ENCODE results near the gene DDX42. TPM values are rescaled to one million over a fixed set of nuclear protein-coding genes. Genes with fewer than 3 reads are reported as not detected.

The DDX42 gene
- total and polyA plus RNA-seq, 2 of the 13 experiments (the other 11 are each of a cell fraction or from before 2014, with no cell fraction given) = 87.2 to 92.9 TPM

GRCh38 chr17:63842540-63843386 is 68.8 kb downstream of the DDX42 start, which contains the start of gene SMARCD2 (continued):
- TF ChIP-seq YY1 (IDR thresholded peaks at IDR 0.05; ENCODE audit: insufficient read depth, insufficient replicate concordance, low read depth, low read length) (peak; percentile 94), ZNF761 (CRISPR knock-in tag; conservative IDR thresholded peaks at IDR 0.05) (peak; percentile 90), ZNF580 (CRISPR knock-in tag; IDR thresholded peaks at IDR 0.05; ENCODE audit: borderline replicate concordance, low read depth) (peak; percentile 96), ZNF326 (CRISPR knock-in tag; IDR thresholded peaks at IDR 0.05; ENCODE audit: borderline replicate concordance) (0 out of 2 replicates have a peak, but pooled peaks have one; percentile 73), NFRKB (IDR thresholded peaks at IDR 0.05) (no peak), ZBTB42 (CRISPR knock-in tag; IDR thresholded peaks at IDR 0.05) (0 out of 2 replicates have a peak, but pooled peaks have one; percentile 56), GATAD2A (CRISPR knock-in tag; IDR thresholded peaks at IDR 0.05) (peak; percentile 92), DZIP1 (CRISPR knock-in tag; IDR thresholded peaks at IDR 0.05) (peak; percentile 83; the same call in 1 of the 2 replicates), JDP2 (CRISPR knock-in tag; IDR thresholded peaks at IDR 0.05; ENCODE audit: borderline replicate concordance) (peak; percentile 91; the same call in 1 of the 2 replicates), ZNF7 (CRISPR knock-in tag; IDR thresholded peaks at IDR 0.05) (peak; percentile 52; the same call in 1 of the 2 replicates), REPIN1 (CRISPR knock-in tag; IDR thresholded peaks at IDR 0.05; ENCODE audit: borderline replicate concordance, low read depth) (peak; percentile 99), ATF4 (CRISPR knock-in tag; IDR thresholded peaks at IDR 0.05) (peak in 1 of 2 experiments; percentile 77; a peak in 2 of 4 replicates), XRCC5 (optimal IDR thresholded peaks at IDR 0.05; ENCODE audit: low read length) (peak; percentile 100), SMARCC2 (IDR thresholded peaks at IDR 0.05) (peak; percentile 39; the same call in 1 of the 2 replicates), MTF1 (CRISPR knock-in tag; IDR thresholded peaks at IDR 0.05) (peak; percentile 81; the same call in 1 of the 2 replicates)
- TF ChIP-seq, protein P1, sequence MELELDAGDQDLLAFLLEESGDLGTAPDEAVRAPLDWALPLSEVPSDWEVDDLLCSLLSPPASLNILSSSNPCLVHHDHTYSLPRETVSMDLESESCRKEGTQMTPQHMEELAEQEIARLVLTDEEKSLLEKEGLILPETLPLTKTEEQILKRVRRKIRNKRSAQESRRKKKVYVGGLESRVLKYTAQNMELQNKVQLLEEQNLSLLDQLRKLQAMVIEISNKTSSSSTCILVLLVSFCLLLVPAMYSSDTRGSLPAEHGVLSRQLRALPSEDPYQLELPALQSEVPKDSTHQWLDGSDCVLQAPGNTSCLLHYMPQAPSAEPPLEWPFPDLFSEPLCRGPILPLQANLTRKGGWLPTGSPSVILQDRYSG (CRISPR knock-in tag; IDR thresholded peaks at IDR 0.05) = 0 out of 2 replicates have a peak, but pooled peaks have one; percentile 84
- TF ChIP-seq, protein P2, sequence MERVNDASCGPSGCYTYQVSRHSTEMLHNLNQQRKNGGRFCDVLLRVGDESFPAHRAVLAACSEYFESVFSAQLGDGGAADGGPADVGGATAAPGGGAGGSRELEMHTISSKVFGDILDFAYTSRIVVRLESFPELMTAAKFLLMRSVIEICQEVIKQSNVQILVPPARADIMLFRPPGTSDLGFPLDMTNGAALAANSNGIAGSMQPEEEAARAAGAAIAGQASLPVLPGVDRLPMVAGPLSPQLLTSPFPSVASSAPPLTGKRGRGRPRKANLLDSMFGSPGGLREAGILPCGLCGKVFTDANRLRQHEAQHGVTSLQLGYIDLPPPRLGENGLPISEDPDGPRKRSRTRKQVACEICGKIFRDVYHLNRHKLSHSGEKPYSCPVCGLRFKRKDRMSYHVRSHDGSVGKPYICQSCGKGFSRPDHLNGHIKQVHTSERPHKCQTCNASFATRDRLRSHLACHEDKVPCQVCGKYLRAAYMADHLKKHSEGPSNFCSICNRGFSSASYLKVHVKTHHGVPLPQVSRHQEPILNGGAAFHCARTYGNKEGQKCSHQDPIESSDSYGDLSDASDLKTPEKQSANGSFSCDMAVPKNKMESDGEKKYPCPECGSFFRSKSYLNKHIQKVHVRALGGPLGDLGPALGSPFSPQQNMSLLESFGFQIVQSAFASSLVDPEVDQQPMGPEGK (CRISPR knock-in tag; IDR thresholded peaks at IDR 0.05) = peak; percentile 84
- TF ChIP-seq, protein P3, sequence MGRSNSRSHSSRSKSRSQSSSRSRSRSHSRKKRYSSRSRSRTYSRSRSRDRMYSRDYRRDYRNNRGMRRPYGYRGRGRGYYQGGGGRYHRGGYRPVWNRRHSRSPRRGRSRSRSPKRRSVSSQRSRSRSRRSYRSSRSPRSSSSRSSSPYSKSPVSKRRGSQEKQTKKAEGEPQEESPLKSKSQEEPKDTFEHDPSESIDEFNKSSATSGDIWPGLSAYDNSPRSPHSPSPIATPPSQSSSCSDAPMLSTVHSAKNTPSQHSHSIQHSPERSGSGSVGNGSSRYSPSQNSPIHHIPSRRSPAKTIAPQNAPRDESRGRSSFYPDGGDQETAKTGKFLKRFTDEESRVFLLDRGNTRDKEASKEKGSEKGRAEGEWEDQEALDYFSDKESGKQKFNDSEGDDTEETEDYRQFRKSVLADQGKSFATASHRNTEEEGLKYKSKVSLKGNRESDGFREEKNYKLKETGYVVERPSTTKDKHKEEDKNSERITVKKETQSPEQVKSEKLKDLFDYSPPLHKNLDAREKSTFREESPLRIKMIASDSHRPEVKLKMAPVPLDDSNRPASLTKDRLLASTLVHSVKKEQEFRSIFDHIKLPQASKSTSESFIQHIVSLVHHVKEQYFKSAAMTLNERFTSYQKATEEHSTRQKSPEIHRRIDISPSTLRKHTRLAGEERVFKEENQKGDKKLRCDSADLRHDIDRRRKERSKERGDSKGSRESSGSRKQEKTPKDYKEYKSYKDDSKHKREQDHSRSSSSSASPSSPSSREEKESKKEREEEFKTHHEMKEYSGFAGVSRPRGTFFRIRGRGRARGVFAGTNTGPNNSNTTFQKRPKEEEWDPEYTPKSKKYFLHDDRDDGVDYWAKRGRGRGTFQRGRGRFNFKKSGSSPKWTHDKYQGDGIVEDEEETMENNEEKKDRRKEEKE (IDR thresholded peaks at IDR 0.05) = no peak
